Measurements from ENCODE around the gene CFAP20DC.
"Not testable (repeated sequence)": the region's sequence is repeated elsewhere in the genome, so short reads cannot be mapped to it uniquely, and the experiment has no call there.

DNA sequence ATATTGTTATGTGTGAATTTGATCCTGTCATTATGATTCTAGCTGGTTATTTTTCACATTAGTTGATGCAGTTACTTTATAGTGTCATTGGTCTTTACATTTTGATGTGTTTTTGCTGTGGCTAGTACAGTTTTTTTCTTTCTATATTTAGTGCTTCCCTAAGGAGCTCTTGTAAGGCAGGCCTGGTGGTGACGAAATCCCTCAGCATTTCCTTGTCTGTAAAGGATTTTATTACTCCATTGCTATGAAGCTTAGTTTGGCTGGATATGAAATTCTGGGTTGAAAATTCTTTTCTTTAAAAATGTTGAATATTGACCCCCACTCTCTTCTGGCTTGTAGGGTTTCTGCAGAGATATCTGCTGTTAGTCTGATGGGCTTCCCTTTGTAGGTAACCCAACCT lies 48.7 kb upstream of the CFAP20DC start:
- TF ChIP-seq CTCF (IDR thresholded peaks at IDR 0.05; ENCODE audit: low read depth, low read length, missing input control); NR2F2 (IDR thresholded peaks at IDR 0.05); RXRA (IDR thresholded peaks at IDR 0.05): not testable (repeated sequence)
- TF ChIP-seq, protein P1, sequence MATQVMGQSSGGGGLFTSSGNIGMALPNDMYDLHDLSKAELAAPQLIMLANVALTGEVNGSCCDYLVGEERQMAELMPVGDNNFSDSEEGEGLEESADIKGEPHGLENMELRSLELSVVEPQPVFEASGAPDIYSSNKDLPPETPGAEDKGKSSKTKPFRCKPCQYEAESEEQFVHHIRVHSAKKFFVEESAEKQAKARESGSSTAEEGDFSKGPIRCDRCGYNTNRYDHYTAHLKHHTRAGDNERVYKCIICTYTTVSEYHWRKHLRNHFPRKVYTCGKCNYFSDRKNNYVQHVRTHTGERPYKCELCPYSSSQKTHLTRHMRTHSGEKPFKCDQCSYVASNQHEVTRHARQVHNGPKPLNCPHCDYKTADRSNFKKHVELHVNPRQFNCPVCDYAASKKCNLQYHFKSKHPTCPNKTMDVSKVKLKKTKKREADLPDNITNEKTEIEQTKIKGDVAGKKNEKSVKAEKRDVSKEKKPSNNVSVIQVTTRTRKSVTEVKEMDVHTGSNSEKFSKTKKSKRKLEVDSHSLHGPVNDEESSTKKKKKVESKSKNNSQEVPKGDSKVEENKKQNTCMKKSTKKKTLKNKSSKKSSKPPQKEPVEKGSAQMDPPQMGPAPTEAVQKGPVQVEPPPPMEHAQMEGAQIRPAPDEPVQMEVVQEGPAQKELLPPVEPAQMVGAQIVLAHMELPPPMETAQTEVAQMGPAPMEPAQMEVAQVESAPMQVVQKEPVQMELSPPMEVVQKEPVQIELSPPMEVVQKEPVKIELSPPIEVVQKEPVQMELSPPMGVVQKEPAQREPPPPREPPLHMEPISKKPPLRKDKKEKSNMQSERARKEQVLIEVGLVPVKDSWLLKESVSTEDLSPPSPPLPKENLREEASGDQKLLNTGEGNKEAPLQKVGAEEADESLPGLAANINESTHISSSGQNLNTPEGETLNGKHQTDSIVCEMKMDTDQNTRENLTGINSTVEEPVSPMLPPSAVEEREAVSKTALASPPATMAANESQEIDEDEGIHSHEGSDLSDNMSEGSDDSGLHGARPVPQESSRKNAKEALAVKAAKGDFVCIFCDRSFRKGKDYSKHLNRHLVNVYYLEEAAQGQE (IDR thresholded peaks at IDR 0.05), result not testable (repeated sequence)
